Hindlimb muscle (tissue), 1 donor: ENCODE data around the gene CBX5. TPM values are rescaled to one million over a fixed set of nuclear protein-coding genes. Genes with fewer than 3 reads are reported as not detected.
"Not testable (repeated sequence)": the region's sequence is repeated elsewhere in the genome, so short reads cannot be mapped to it uniquely, and the experiment has no call there.

Experiments
- DNase-seq: peaks from one replicate; pipeline ENCODE4 v3.0.0-alpha.2; 2013
- polyA plus RNA-seq: library from polyadenylated mRNA; unstranded; fragments of 120-200 nt; gene quantifications from one replicate; pipeline ENCODE4 v1.2.1, GENCODE V29; 2013; ENCODE audit not compliant: insufficient read length

CBX5 gene
- 65.3 TPM for polyA plus RNA-seq

DNA sequence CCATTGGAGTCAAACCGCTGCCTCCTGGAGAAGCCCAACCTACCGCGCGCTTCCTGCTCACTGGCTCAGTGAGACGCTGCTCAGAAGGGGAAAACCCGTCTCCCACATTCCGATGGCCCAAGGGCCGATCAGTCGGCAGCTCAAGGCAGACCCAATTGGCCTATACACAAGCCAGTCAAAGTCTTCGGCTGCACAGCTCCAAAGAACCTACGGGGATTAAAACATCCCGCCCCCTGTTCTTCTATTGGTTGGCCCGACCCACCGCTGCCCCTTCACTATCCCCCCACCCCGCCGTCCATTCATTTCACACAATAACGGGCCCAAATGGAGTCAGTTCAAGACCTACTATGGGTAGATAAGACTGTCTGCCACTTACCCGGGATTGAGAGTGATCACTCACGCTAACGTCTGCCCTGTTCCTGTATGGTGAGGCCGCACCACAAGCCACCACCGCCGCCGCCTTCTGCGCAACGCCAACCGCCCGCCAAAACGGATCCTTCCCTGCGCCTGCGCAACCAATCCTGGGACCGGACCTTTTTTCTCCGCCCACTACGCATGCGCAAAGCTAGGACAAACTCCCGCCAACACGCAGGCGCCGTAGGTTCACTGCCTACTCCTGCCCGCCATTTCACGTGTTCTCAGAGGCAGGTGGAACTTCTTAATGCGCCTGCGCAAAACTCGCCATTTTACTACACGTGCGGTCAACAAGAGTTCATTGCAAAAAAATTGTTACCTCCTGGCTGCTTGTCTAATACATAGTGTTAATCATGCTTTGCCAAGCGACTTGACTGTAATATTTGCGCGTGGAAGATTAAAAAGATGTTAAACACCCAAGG is at the start of gene CBX5:
Gene CBX5 (minus strand): TSS at position 491 of the 836 bp plus-strand sequence. CDS start 22,472 bp downstream, outside the sequence.
- DNase-seq, result peak; percentile 99

- DNase-seq, result no peak
These were observed 48.8 kb upstream of the CBX5 start for GRCh38 chr12:54328595-54329337.

- not testable (repeated sequence) for DNase-seq
These were observed 45.7 kb upstream of the CBX5 start for GRCh38 chr12:54325442-54326109.

DNA sequence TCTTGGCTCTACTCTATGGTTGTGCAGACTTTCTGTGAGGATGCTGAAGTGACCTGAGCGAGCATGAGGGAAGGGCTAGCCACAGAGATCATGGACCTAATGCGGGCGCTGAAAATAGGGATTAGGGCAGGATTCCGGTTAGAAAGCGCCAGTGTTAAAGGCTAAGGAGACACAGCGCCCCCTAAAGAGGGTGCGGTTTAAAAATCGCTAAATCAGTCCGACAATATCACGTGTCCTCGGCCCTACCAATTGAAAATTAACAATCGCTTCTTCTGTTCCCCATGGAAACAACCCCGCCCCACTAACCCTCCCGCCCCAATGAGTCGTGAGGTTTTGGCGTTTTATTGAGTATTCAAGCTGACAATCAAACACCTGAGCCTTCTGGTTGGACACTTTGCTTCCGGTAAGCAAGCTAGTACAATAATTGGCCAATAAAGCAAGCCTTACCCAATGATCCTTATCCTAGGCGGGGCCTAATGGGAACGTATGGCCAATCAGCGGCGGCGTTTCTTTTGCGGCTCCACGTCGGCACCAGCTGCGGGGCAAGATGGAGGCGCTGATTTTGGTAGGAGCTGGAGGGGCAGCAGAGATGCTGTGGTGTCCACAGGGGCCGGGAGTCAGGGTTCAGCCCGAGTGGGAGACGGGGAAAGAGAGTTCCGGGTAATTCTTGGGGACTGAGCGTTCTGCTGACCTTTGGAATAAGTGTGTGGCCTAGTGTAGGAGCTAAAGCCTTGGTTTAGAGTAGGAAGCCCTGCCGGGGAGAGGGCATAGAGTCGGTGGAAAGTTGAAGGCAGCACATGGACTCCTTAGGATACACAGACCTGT is 44.9 kb upstream of the CBX5 start, which contains the start of gene COPZ1:
Gene COPZ1 (plus strand): TSS at position 515 of the 825 bp plus-strand sequence. CDS start 33 bp downstream, at position 548.
- peak; percentile 96 for DNase-seq

- no peak for DNase-seq
These were observed 41.4 kb upstream of the CBX5 start for GRCh38 chr12:54321363-54321762.

DNA sequence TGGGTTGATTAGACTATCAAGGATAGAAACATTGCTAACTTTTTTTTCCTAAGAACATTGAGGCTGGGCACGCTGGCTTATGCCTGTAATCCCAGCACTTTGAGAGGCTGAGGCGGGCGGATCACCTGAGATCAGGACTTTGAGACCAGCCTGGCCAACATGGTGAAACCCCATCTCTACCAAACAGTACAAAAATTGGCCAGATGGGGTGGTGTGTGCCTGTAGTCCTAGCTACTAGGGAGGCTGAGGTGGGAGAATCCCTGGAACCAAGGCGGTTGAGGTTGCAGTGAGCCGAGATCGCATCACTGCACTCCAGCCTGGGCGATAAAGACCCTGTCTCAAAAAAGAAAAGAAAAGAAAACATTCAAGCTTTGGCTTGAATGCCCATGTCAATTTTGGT is 32.4 kb upstream of the CBX5 start:
- not testable (repeated sequence) for DNase-seq

GRCh38 chr12:54311051-54311450 is 31.1 kb upstream of the CBX5 start:
- no peak for DNase-seq

DNA sequence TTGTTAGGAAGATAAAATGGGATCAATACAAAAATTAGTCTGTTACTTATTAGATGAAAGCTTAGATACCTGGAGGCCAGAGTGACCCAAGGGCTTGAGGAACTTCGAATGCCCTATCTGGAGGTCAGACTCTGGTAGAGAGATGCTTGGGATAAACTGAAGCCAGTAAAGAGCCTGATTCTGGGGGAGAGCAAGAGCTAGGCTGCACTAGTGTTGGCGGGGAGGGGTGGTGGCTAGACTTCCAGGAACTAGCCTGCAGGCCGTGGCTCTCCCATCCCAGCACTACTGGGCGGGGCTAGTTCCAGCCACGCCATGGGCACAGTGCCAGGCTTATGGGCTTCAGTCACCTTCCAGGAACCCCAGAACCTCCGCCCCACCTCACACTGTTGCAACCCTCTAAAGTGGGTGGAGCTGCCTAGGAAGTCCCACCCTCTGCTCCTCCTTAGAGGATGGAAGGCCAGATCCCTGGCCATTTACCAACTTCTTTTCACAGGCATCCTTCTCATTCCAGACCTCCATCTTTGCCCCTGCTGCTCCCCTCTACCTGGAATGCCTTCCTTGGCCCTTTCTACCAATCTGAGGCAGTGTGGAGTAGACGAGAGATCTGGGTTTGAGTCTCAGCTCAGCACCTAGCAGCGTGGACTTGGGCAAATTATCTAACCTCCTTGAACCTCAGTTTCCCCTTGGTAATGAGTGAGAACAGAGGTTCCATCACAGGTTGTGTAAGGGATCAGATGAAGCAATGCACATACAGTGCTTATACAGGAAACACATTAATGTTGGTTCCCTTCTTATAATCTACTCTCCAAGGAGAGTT is 27.2 kb upstream of the CBX5 start:
- peak; percentile 31 for DNase-seq

DNA sequence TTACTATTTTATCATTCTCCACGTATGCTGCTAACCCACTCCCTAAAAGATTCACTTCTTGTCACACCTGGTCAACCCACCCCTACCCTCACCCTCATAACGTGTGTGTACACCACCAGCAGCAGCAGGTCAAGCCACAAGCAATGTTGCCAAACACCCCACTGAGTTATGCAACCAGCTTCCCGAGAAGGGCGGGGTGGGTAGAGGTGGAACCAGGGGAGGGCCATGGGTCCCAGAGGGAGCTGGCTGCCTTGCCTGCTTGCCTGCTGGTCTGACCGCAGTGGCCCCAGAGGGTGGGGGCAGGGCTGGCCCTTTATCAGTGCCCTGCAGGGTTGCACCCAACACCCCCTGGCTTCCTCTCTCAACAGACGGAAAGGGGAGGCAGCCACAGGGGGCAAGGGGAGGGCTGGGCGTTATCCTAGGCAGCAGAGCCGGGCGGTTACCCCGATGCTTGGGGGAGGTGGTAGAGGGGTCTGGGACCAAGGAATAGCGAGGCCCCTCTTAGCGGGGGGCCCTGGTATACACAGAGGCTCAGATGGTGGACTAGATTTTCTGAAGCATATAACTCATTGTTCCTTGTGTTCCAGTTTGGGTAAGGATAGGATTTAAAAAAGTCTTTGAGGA is 24.4 kb upstream of the CBX5 start:
- DNase-seq, result no peak

- DNase-seq, result no peak
These were observed 23.7 kb upstream of the CBX5 start for GRCh38 chr12:54303640-54304039.

DNA sequence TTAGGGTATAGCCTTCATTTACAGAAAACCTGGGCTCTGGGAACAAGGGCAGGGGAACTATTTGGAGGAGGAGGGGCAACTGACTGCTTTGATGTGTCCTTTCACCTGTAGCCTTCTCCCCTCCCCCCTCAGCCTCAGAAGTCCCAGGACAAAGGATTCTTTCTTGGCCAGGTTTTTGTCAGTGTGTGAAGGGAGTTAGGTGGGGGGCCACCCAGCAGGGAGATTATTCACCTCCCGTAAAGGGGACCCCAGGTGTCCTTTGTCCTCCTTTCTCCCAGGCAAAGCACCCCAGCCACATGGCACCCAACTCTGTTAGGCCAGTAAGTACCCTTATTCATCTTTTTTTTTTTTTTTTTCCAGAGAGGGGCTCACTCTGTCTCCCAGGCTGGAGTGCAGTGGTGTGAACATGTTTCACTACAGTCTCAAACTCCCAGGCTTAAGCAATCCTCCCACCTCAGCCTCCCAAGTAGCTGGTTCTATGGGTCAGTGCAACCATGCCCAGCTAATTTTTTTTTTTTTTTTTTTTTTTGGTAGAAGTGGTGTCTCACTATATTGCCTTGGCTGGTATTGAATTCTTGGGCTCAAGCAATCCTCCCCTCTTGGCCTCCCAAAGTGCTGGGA is 21.6 kb upstream of the CBX5 start:
- DNase-seq, result no peak

- no peak for DNase-seq
These were observed 21.0 kb upstream of the CBX5 start, which contains the start of gene NFE2 for GRCh38 chr12:54300732-54301427. TSS of gene NFE2 (minus strand) at chr12:54301015. CDS start at chr12:54295248, 5,767 bp downstream.

- DNase-seq, result no peak
These were observed 20.4 kb upstream of the CBX5 start for GRCh38 chr12:54300225-54300731.

- DNase-seq, result no peak
These were observed 19.7 kb upstream of the CBX5 start for GRCh38 chr12:54299515-54300224.

GRCh38 chr12:54298904-54299303 is 19.0 kb upstream of the CBX5 start:
- DNase-seq, result no peak

DNA sequence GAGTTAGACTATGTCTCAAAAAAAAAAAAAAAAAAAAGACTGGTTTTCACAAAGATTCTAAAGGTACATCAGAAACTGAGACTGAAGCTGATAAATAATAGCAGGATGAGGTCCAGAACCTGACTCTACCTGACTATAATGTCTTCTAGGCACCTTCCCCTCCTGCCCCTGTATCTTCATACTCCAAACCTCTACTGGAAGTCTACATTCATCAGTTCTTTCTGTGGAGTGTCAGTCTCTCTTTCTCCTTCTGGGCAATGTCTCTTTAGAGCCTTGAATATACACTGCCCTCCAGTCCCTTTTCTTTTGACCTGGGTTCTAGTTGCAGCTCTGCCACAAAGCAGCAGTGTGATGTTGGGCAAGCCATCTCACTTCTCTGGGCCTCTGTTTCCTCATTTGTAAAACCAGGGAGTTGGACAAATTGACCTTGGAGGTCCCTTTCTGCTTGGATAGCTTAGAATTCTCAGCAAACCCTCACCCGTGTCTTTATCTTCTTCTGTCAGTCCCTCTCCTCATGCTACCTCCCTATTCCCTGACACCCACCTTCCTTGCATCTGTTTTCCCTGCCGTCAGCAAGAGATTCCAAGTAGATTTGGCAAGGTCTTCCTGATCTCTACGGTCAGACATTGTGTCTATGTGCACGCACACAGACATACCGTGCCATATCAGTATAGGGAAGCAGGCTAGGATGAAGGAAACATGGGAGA is 16.6 kb upstream of the CBX5 start:
- no peak for DNase-seq

DNA sequence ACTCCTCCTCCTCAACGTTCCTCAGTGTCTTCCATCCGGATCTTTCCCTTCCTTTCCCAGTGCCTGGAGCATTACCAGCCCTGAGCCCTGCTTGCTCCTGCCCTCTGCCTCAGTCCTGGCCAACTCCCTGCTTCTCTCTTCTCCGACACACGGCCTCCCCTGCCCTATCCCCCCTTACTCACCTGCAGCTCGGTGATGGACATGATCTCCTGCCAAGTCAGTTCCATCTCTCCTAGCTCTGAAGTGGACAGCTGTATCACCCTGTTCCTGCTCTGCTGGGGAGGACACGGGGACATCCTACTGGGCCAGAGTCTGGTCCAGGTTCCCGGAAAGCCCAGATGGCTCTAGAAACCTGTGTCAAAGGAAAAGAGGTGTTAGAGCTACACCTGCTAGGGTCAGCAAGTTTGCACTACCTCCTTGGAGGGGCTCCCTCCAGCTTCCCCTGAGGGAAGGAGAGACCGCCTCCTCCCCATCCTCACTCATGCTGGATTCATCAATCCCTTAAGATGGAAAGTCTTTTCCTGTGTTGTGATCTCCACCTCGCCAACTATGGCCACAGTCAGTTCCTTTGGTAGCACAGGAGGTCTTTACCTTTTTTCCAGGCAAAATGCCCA is 15.1 kb upstream of the CBX5 start:
- DNase-seq, result no peak
